Measurements from ENCODE around the gene ESPN.
"Not testable (repeated sequence)": the region's sequence is repeated elsewhere in the genome, so short reads cannot be mapped to it uniquely, and the experiment has no call there.

ESPN gene

DNA sequence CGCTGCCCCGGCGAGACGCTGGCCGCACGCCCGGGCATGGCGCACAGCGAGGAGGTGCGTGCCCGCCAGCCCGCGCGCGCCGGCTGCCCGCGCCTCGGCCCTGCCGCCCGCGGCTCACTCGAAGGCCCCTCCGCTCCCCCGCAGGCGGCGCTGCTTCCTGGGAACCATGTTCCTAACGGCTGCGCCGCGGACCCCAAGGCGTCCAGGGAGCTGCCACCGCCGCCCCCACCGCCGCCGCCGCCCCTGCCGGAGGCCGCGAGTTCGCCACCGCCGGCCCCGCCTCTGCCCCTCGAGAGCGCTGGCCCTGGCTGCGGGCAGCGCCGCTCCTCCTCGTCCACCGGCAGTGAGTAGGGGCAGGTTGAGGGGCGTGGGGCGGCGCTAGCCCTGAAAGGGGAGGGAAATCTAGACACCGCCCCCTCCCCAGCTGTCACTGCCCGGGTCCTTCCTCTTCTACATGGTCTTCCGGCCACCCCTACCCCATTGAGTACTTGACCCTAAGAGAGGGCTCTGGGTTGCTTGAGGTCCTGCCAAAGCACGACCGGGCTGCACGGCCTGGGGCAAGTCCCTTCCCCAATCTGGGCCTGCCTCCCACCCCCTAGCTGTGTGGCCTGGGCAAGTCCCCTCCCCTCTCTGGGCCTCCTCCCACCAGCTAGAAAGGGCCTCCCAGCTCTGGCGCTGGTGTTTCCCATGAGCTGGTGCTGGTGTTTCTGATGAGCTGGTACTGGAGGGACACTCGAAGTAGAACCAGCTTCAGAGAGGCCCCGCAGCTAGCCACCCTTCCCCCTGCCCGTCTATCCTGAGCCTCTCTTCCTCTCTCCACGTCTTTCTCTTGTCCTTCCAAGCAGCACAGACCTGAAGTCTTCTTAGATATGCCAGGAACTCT lies 24.4 kb downstream of the ESPN start:
- no peak for DNase-seq (ENCODE audit: low read depth in 2 of 2)

DNA sequence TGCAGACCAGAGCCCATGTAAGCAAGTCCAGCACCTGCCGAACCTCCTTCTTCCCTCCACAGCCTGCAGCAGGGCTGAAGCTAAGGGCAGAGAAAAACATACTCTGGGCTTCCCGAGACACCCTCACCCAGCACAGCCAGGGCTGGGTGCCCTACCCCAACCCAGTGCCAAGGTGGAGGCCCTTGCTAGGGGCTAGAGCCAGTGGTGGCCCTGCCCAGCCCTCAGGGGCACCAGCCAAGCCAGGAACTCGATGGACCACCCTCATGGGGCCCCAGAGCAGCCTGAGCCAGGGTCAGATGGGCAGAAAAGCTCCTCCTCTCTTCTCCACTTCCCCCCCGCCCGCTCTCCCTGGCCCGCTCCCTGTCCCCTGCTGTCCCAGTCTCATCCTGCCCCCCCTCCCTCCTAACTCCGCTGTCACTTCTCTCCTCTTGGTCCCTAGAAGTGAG lies 25.5 kb downstream of the ESPN start:
- no peak for DNase-seq (ENCODE audit: low read depth in 2 of 2)

DNA sequence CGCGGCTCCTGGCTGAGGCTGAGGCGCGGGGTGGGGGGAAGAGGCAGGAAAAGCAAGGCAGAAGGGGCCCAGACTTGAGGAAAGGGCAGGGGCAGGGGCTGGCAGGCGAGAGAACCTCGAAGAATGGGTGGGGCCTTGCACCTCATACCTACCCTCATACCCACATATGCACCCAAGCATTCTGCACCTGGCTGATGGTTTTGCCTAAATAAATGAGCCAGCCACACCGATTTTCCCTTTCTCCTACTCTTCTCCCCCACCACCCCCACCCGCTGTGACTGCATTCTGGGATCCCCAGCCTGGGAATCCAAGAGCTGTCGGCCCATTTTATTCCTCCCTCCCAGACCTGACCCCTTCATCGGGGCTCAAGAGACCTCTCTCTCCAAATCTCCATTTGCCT lies 25.9 kb downstream of the ESPN start:
- DNase-seq (ENCODE audit: low read depth in 2 of 2): not testable (repeated sequence)

DNA sequence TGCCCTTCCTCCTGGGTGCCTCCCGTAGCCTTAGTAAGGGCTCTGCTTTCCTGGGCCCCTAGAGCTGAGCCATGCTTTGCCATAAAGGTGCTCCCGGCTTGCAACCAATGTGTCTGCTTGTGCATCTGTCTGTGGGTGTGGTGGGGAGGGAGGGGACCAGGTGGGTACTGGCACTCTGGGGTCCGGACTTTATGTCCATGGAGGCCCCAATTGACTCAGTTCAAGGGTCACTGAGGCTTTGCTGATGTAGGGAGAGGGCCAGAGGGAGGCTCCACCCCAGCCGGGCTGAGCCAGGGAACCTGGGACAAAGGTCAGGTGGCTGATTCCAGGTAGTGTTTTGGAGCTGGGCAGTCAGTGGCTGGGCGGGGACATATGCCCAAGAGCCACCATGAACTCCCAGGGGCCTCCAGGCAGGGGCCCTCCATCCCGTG lies 26.4 kb downstream of the ESPN start:
- no peak for DNase-seq (ENCODE audit: low read depth in 2 of 2)

DNA sequence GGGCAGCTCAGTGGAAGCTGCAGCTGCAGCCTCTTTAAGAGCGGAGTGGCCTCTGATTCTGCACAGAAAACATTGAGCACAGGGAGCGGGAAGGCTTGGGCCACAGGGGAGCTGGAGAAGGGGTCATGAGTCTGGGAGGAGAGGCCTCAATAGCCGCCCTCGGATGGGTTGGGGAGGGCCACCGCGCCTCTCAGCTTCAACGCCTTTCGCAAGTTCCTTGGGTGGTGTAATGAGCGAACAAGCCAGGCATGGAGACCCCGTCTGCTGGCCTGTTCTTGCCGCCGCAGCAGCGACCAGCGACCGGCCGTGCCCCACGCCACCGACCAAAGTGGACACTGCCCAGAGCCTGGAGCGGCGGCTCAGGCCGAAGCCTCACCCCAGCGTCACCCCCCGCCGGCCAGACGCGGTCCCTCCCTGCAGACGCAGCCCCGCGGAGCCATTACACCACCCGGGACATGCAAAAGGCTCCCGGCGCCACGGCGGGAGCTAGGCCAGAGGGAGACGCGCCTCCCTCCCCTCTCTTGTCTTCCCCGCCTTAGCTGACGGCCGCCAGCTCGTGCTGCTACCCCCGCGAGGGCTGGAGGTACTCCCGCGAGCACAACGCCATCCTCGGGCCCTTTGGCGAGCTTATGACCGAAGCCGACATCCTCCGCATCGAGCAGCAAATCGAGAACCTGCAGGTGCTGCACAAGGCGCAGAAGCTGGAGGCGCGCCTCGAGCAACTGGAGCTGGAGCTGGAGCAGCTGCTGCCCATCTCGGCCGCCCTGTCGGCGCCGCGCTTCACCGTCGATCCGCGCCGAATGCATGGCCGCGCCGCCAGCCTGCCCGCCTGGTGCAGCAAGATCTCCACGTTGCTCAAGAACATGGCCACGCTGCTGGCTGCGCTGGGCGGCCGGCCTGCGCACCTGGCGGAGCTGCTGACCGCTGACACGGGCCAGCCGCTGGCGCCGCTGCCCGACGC lies 29.6 kb downstream of the ESPN start:
- DNase-seq (ENCODE audit: low read depth in 2 of 2): not testable (repeated sequence)

DNA sequence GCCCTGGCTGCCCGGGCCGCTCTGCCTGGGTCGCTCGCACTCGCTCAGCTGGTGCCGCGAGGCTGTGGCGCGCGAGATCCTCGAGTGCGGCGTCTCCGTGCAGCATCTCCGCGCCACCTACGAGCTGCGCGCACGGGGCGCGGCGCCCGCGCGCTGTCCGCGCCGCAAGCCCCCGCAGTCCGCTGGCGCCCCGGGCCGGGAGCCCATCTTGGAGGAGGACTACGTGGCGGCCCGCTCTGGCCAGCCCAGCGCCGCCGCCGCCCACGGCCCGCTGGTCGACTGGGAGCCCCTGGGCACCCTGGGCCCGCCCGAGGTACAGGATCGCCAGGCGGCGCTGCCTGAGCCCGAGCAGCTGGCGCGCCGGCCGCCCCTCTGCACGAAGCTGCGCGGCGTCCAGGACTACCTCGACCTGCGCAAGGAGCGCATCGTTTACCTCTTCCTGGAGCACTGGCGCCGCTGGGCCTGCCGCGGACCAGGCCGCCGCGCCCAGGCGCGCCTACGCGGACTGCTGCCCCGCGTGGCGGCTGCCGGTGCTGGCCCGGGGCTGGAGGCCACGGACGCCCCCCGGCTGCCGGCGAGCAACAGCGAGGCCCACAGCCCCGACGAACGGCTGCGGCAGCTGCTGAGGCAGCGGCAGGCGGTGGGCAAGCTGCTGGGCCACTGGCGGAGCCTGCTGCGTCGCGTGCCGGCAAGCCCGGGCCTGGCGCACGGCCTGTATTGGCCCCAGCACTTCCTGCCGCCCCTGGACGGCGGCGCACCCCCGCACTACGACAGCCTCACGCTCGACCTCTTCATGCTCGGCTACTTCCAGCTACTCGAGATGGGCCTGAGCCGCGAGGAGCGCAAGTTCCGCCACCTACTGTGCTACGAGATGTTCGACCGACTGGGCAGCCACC lies 30.5 kb downstream of the ESPN start:
- no peak for DNase-seq (ENCODE audit: low read depth in 2 of 2)

DNA sequence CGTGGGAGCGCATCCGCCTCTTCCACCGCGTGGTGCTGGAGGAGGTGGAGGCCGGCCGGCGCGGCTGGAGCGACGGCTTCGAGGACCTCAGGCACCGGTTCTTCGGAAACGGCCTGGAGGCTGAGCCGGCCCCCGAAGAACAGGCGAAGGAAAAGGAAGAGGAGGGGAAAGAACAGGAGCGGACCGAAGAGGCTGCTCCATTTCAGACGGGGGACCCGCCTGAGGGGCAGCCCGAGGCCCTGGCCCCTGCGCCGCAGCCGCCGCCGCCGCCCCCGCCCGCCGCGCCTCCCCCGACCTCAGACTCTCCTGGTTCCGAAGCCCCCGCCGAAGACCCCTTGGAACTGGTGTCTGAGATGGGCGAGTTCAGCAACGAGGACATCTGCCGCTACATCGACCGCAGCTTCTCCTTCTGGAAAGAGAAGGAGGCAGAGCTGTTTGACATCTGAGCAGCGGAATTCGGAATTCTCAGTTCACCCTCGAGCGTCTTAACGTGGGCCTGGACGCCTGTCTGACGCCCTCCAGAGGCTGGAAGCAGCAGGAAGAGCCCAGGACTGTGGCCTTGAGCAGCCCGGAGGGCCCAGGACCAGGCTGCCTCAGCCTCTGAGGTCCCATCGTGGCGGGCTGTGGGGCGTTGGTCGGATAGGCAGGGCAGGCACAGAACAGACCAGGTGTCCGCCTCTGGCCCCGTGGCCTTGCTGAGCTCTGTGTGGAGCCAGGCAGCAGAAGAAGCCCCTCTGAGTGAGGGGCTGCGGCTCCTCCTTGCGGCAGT lies 31.4 kb downstream of the ESPN start:
- not testable (repeated sequence) for DNase-seq (ENCODE audit: low read depth in 2 of 2)

DNA sequence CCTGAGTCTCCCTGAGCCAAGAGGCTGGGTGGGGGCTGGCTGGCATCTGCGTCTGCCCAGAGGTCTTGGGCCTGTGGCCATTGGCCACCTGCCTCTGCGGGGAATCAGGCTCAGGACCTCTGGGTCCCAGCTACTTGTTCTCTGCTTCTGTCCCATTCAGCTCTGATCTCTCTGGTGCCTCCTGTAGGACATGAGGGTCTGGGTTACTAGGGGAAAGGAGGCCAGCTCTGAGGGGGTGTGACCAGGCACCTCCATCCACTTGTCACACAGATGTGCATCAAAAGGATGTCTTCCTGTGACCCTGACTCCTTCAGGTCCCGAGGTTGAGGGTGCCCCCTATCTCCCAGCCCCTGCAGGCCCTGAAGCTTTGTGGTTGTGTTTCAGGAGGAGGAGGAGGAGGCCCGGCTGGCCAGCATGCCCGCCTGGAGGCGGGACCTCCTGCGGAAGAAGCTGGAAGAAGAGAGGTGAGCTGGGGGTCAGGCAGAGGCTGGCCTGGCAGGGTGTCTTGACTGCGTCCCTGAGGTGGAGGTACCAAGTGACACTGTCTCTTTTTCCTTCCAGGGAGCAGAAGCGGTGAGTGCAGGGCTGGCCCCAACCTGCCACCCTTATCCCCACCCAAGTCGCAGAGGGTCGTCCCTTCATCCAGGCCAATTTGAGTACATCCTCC lies 32.4 kb downstream of the ESPN start:
- DNase-seq (ENCODE audit: low read depth in 2 of 2): no peak

DNA sequence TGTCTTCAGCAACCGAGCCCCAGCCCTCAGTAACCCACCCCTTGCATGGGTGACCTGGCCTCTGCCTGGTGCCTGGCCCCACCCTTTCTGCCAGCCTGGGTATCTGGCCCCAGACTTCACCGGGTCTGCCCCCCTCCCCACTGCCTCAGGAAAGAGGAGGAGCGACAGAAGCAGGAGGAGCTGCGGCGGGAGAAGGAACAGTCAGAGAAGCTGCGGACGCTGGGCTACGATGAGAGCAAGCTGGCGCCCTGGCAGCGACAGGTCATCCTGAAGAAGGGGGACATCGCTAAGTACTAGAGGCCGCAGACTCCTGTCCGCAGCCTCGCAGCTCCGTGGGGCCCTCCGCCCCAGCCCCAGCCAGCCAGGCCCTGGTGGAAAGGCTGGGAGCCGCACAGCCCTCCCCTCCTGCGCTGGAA lies 35.3 kb downstream of the ESPN start:
- peak in 1 of 2 donors; percentile 36 for DNase-seq (ENCODE audit: low read depth in 2 of 2)

DNA sequence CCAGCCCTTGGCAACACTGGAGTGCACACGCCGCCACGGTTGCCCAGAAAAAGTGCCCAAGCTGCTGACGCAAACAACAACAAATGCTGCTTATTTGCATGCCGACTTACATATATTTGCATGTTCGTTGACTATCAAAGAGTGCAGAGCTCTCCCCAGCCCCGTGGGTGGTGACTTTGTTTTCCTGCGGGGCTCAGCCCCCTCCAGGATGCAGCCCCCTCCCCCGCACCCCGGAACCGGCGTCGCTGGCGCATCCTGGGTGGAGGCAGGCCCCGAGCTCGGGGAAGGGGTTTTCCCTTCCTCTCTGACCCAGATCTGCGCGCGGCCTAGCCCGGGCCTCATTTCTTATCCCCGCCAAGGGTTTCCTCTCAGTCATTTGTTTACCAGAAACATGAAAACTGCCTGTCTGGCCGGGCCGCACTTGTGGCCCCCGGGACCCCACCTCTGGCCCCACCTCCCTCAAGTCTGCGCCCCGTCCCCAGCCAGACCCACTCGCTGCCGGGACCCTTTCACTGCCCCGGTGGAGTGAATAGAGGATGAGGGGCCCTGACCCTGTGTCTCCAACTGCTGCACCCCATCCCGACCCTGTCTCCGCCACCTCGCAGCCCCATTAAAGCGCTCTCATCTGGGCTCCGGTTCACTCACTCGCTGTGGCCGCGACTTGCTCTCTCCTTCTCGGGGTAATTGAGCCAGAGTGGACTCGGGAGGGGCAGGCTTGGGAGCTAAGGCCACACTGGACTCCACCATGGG lies 35.9 kb downstream of the ESPN start:
- DNase-seq (ENCODE audit: low read depth in 2 of 2): peak; percentile 59 to 76

DNA sequence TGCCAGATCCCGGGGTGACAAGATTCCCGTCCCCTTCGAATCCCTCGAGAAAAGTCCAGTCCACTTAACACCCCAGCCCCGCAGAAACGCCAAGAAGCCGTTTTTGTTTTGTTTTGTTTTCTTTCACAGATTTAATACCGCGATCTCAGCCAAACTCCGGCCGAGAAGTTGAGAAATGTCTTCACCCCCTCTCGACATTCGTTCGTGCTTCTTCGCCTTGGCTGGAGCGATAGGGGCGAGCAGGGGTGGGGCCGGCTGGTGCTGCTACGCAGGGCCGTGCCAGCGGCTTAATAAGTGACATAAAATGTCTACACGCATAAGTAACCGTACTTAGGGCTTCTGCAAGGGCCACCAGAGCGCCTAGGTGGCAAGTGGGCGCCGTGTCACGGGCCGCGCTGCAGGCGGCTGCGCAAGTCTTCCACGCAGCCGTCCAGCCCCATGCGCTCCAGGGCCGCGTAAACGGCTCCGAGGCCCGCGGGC lies 36.5 kb downstream of the ESPN start:
- no peak for DNase-seq (ENCODE audit: low read depth in 2 of 2)

DNA sequence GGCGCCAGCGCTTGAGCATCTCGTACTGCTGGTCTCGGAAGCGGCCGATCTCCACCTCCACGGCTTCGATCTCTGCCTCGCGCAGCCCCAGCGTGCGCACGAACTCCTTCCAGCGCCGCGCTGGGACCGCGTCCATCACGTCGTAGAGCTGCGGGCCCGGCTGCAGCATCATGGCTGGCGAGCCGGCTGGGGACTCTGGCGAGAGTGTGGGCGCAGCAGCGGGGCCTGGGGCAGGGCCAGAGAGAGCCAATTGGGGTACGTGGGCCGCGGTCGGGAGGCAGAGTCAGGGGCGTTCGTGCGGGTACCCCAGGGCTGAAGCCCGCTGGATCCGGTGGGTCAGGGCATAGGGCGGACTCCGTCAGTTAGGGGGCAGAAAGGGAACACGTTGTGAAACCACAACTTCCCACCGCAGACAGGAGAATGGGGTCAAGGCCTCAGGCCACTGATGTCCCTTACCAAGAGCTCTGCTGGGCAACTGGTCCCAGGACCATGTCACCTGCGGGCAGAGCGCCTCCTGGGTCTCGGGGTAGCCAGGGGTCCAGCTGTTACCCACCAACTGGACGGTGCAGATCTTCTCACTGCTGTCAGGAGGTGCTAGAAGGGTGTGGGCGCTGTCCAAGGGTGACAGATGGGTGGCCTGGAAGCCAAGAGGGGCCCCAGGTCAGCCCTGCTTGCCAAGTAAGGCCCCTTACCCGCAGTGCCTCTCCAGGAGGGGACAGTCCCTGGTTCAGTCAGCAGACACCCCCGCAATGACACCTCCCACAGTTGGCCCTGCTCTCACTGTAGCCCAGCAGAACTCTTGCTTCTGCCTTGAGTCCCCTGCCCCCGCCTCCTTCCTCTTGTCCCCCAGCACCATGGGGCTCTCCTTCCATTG lies 37.2 kb downstream of the ESPN start:
- DNase-seq (ENCODE audit: low read depth in 2 of 2): no peak

DNA sequence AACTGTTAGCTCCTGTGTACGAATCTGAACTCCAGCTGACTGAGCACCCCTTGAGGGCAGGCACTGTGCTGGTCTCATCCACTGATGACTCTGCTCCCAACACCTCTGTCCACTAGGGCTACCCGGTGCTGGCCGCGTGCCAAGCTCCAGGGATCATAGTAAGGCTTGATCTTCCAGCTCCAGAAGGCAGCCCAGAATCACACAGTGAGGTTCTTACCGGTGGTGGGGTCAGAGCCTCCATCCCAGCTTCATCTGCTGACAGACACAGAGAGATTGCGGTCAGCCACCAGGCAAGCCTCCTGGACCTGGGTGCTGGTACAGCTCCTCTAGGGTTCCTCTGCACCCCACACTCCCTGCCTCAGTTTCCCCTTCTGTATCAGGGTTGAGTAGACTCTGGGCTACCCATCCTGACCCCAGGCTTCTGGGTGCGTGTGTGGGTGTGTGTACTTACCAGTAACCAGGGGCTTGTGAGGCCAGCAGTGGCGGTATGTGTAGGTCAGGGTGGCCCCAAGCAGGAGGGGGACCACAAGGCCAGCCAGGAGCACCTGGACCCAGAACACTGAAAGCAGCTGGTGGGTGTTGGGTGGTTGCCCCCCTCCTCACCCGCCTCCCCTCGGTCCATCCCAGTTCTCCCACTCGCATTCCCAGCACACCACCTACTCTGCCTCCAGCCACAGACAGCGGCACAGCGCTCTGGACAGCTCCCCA lies 38.0 kb downstream of the ESPN start:
- DNase-seq (ENCODE audit: low read depth in 2 of 2): no peak

DNA sequence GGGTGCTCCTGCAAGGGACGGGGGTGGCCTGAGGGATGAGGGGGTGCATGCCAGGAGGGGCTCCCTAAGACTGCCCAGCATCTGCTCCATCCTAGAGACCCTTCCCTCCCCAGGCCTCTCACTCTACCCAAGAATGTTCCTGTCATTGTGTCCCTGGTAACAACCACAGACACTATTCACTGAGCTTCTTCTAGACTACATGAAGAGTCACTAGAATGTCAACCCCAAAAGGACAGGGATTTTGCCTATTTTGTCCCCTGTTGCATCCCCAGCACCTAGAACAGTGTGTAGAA lies 38.5 kb downstream of the ESPN start:
- DNase-seq (ENCODE audit: low read depth in 2 of 2): no peak

DNA sequence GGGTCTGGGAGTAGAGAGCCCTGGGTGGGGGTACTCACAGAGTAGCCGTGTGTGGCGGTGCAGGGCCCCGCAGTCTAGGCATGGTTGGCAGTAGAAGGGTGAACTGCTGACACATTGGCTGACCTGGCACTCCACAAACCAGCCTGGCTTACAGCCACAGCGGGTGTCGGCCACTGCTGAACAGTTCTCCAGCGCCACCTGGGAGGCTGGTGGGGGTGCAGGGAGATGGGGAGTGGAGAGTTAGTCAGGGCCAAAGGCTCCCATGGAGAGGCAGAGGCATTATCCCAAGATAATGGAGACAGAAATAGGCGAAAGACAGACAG lies 39.9 kb downstream of the ESPN start:
- peak in 1 of 2 donors; percentile 33 for DNase-seq (ENCODE audit: low read depth in 2 of 2)

DNA sequence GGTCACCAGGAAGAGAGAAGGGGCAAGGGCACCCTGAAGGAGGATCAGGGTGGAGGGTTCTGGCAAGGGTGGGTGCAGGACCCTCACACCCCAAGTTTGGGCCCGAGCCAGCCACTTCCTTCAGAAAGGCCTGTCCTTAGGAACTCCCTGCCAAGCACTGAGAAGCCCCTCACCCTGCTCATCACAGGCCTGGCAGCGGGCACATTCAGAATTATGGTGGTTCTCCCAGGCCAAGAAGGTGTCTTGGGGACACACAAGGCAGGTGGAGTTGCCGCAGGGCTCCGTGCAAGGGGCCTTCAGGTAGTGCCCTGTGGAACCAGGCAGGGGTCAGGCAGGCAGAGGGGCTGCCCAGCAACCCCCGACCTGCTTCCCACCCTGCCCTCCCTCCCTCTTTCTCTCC lies 40.3 kb downstream of the ESPN start:
- DNase-seq (ENCODE audit: low read depth in 2 of 2): no peak

DNA sequence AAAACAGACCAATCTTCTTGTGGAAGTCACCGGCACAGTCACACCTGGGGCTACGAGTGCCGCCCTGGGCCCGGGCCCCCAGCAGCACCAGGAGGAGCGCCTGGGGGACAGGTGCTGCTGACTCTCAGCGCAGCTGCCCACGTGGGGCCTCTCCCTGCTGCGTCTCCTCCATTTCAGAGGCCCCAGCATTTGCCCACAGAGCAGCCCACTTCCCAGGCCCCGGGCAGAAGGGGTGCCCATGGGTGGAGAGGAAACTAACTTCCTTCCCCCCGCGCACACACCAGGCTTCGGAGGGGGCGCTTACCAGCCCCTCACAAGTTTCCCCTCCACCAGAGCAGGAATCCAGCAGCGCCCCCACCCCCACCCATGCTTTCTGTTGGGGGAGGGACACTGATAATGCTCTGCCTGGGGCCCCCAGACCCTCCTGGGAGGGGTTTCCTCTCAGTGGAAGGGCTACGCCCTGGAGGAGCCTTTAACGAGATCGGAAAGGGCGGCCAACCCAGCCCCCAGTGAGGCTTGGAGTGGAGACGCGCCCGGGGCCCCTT lies 41.0 kb downstream of the ESPN start:
- peak in 1 of 2 donors; percentile 29 for DNase-seq (ENCODE audit: low read depth in 2 of 2)

DNA sequence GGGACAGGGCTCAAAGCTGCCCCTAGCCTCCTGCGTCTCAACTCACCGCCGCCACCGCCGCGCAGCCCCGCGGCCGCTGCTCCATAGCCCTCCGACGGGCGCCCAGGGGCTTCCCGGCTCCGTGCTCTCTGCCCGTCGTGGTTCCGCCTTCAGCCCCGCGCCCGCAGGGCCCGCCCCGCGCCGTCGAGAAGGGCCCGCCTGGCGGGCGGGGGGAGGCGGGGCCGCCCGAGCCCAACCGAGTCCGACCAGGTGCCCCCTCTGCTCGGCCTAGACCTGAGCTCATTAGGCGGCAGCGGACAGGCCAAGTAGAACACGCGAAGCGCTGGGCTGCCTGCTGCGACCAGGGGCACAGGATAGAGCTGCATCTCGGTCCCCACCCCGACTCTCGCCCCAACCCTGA lies 41.4 kb downstream of the ESPN start, which contains the start of gene TNFRSF25:
Gene TNFRSF25, minus strand, starts transcription at position 151 of the 400 bp plus-strand sequence. Its CDS starts 66 bp downstream, at position 85.
- no peak for DNase-seq (ENCODE audit: low read depth in 2 of 2)
